KMS-11 (cell line): Measurements from ENCODE around the gene ZNF70.

Experiments
- H2AFZ ChIP-seq: fragments of 200-600 bp; sonication (generic); 2 replicates; pipeline ENCODE4 v1.6.1; 2016; ENCODE audit warnings: antibody characterized with exemption, mixed run types, low read depth
- H3K27ac ChIP-seq: fragments of 200-600 bp; sonication (generic); 2 replicates; pipeline ENCODE4 v1.6.1; 2016; ENCODE audit warnings: mild to moderate bottlenecking, mixed run types
- H3K27me3 ChIP-seq: fragments of 200-600 bp; sonication (generic); 2 replicates; pipeline ENCODE4 v1.6.1; 2017; ENCODE audit warnings: mild to moderate bottlenecking, low read depth, mixed run types, moderate library complexity; ENCODE audit not compliant: insufficient read depth
- H3K36me3 ChIP-seq: fragments of 200-600 bp; sonication (generic); 2 replicates; pipeline ENCODE4 v1.6.1; 2017; ENCODE audit warnings: mild to moderate bottlenecking, mixed run types; ENCODE audit not compliant: insufficient read depth
- H3K4me1 ChIP-seq: fragments of 200-600 bp; sonication (generic); 2 replicates; pipeline ENCODE4 v1.6.1; 2016; ENCODE audit warnings: mild to moderate bottlenecking, low read depth, mixed run types; ENCODE audit not compliant: poor library complexity, severe bottlenecking
- H3K4me2 ChIP-seq: fragments of 200-600 bp; sonication (generic); 2 replicates; pipeline ENCODE4 v1.7.0; 2016; ENCODE audit warnings: mild to moderate bottlenecking, mixed run types
- H3K4me3 ChIP-seq: fragments of 200-600 bp; sonication (generic); IDR thresholded peaks from 2 replicates; pipeline ENCODE4 v1.6.1; 2017; ENCODE audit warnings: low read depth, low read length, mixed read lengths; ENCODE audit not compliant: insufficient read depth
- H3K79me2 ChIP-seq: fragments of 200-600 bp; sonication (generic); 2 replicates; pipeline ENCODE4 v1.6.1; 2016; ENCODE audit warnings: low read depth, mixed run types; ENCODE audit not compliant: insufficient read depth
- H3K9ac ChIP-seq: fragments of 200-600 bp; sonication (generic); 2 replicates; pipeline ENCODE4 v1.6.1; 2016; ENCODE audit warnings: mild to moderate bottlenecking, mixed run types
- H4K20me1 ChIP-seq: fragments of 200-600 bp; sonication (generic); 2 replicates; pipeline ENCODE4 v1.6.1; 2016; ENCODE audit warnings: mild to moderate bottlenecking, mixed run types; ENCODE audit not compliant: insufficient read depth
- CTCF ChIP-seq: fragments of 200-600 bp; sonication (generic); conservative IDR thresholded peaks from 2 replicates; pipeline ENCODE4 v1.6.1; 2017; ENCODE audit warnings: low read depth, mild to moderate bottlenecking, antibody characterized with exemption, low read length, moderate library complexity, mixed read lengths

The ZNF70 gene

DNA sequence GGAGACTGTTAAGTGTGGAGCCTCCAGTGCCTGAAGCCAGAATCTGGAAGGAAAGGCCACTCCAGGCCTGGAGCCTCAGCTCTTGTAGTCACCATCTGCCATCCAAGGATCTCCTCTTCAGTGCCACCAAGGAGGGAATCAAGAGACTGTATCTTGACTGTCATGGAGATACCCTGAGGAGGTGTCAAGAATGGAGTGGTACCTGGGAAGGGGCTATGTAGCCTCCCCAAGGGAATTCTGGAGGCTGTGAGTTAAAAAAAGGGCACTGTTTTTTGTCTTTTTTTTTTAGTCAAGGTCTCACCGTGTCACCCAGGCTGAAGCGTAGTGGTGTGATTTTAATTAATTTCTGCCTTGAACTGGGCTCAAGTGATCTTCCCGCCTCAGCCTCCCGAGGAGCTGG lies 8.7 kb upstream of the ZNF70 start:
- no peaks in the 10 kb centered on the region for H3K79me2 ChIP-seq
- no peaks in the 10 kb centered on the region for H3K27me3 ChIP-seq
- H2AFZ ChIP-seq: no peak overlapping the region
- no peaks in the 10 kb centered on the region for H3K4me1 ChIP-seq
- no peak for TF ChIP-seq CTCF
- H3K4me2 ChIP-seq: no peak overlapping the region
- H3K4me3 ChIP-seq: no peak overlapping the region
- no peak overlapping the region for H3K27ac ChIP-seq
- no peak overlapping the region for H3K9ac ChIP-seq
- no peaks in the 10 kb centered on the region for H4K20me1 ChIP-seq
- H3K36me3 ChIP-seq: no peaks in the 10 kb centered on the region

DNA sequence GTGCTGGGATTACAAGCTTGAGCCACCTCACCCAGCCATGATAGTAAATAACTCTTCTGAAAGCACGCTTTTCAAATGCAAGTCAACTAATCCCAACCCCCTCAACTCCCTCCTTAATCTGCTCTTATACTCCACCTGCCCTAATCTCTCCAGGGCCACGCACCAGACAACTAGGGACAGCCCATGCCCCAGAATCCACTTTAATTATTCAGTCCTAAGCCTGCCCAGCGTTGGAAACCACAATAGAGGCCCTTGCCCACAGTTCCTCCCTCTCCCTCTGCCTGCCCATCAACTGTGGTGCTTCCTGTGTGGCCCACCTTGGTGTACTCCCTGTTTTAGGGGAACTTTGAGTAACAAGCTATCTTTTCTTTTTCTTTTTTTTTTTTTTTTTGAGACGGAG lies 6.0 kb upstream of the ZNF70 start:
- Histone ChIP-seq H3K9ac (no peak overlapping the region), H3K27ac (no peak overlapping the region), H2AFZ (no peak overlapping the region), H3K4me2 (no peak overlapping the region), H3K79me2 (no peaks in the 10 kb centered on the region), H3K4me1 (no peaks in the 10 kb centered on the region), H3K4me3 (no peak overlapping the region), H4K20me1 (no peaks in the 10 kb centered on the region), H3K36me3 (no peaks in the 10 kb centered on the region), H3K27me3 (no peaks in the 10 kb centered on the region)
- TF ChIP-seq CTCF: no peak

- Histone ChIP-seq H3K4me2 (no peak overlapping the region), H3K9ac (no peak overlapping the region), H3K27ac (no peak overlapping the region), H3K27me3 (no peaks in the 10 kb centered on the region), H4K20me1 (no peaks in the 10 kb centered on the region), H3K4me1 (peaks cover 7% of the 10 kb centered on the region), H2AFZ (no peak overlapping the region), H3K79me2 (no peaks in the 10 kb centered on the region), H3K36me3 (no peaks in the 10 kb centered on the region), H3K4me3 (no peak overlapping the region)
- TF ChIP-seq CTCF: no peak
Observed at GRCh38 chr22:23755711-23756110, 4.8 kb upstream of the ZNF70 start.

GRCh38 chr22:23754980-23755636 lies 4.2 kb upstream of the ZNF70 start:
- no peak overlapping the region for H3K4me2 ChIP-seq
- no peak for TF ChIP-seq CTCF
- no peak overlapping the region for H2AFZ ChIP-seq
- peaks cover 12% of the 10 kb centered on the region for H3K4me1 ChIP-seq
- H3K36me3 ChIP-seq: no peaks in the 10 kb centered on the region
- no peak overlapping the region for H3K9ac ChIP-seq
- H3K27ac ChIP-seq: no peak overlapping the region
- no peak overlapping the region for H3K4me3 ChIP-seq
- no peaks in the 10 kb centered on the region for H4K20me1 ChIP-seq
- H3K79me2 ChIP-seq: no peaks in the 10 kb centered on the region
- no peaks in the 10 kb centered on the region for H3K27me3 ChIP-seq
